Right hindlimb (tissue), 1 donor: ENCODE results near the gene C22orf15.
A peak's percentile ranks its signal among the peaks of the same experiment; 100 is the strongest.

ENCODE experiments used
- DNase-seq: peaks from one replicate; pipeline ENCODE4 v3.0.0-alpha.2; 2018

C22orf15 gene

DNA sequence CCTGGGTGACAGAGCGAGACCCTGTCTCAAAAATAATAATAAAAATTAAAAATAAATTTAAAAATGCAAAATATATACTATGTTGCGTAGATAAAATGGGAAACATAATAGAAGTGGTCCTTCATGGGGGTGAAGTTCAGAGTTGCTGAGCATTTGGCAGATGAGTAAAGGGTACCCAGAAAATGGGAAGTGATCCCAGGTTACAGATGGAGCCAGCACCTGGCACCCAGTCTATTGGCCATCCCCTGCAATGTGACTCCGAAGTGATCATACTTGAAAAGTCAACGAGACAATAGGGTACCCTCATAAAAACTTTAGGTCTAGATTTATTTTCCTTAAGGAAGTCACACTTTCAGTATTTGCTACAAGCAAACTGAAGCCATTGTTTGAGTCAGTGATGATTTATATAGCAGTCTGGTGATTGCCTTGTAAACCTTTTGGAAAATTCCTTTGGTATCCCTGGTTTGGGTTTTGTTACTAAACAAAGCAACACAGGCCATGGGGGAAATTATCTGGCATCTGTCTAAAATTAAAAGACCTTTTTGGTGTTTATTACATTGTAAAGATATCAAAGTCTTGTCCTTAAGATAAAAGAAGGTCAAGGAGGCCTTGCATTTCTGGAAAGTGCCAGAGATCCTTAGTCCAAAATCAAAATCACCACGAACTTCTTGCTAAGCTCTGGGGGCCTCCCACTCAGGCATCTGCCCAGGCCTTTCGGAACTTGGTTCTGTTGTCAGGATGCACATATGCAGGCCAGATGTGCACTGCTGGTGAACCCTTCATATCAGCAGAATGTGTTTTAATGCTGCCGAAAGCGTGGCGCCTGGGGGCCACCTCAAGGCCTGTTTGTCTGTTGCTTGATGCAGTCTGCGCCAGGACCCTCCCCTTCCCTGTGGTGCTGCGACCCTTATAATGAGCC, 28.3 kb downstream of the C22orf15 start:
- DNase-seq, result peak; percentile 70

DNA sequence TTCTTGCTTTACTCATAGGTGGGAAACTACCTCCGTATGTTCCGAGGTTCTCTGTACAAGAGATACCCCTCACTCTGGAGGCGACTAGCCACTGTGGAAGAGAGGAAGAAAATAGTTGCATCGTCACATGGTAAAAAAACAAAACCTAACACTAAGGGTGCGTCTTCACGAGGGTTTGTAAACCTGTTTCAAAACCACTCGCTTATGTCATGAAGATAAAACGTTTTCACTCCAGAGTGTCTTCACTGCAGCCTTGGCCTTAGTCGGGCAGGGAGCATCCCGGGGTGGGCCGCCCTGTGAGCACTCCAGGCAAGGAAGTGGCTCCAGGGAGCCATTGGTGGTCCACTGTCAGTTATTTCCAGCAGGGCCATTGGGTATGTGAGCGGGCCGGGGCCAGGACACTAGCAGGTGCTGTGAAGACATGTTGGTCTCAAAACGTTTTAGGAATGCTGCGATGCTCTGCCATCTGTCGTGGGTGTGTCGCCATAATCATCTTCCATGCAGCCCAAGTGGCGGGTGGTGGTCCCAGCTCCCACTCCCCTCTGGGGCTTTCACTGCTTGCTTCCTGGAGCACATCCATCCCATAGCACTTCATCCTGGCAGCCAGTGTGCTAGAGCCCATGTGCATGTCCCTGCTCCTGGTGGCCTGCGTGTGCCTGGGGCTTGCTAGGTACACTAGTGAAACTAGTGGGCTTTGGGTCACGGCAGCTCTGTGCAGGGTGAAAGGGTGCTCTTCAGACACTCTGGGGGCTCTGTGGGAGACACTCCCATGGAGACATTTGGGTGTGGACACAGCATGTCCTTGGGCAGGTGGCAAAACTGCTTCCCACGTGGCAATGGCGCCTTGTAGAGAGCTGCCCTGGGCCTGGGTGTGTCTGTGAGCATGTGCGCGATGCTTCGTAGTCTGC, 29.2 kb downstream of the C22orf15 start:
- DNase-seq, result no peak

DNA sequence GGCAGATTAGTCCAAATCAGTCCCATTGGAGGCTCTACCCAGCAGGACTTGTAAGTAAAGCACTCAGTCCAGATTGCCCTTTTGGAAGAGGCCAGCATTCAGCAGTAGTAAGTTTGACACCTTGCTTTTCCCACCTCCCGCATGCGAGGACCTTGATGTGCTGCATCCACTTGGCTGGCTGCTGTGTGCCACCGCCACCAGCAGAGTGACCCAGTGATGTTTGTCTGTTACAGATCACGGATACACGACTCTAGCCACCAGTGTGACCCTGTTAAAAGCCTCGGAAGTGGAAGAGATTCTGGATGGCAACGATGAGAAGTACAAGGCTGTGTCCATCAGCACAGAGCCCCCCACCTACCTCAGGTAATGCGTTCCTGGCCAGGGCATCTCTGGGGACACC, 30.5 kb downstream of the C22orf15 start:
- no peak for DNase-seq

DNA sequence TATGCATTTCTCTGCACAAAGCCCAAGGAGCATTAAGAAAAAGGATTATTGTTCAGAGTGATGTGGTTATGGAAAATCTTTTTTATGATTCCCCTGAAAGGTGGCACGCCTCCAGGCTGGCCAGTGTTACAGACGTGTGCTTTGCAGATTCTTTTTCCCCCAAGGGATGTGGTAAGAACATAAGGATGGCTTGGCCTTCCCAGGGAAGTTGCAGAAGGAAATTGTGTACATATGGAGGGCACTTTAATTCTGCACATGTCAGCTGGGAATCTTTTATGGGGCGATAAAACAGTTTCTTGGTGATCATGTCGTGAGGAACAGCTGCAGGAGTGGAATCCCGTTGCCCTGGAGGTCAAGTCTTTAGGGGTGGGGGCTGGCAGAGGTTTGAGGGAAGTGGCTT, 33.7 kb downstream of the C22orf15 start:
- peak; percentile 64 for DNase-seq

DNA sequence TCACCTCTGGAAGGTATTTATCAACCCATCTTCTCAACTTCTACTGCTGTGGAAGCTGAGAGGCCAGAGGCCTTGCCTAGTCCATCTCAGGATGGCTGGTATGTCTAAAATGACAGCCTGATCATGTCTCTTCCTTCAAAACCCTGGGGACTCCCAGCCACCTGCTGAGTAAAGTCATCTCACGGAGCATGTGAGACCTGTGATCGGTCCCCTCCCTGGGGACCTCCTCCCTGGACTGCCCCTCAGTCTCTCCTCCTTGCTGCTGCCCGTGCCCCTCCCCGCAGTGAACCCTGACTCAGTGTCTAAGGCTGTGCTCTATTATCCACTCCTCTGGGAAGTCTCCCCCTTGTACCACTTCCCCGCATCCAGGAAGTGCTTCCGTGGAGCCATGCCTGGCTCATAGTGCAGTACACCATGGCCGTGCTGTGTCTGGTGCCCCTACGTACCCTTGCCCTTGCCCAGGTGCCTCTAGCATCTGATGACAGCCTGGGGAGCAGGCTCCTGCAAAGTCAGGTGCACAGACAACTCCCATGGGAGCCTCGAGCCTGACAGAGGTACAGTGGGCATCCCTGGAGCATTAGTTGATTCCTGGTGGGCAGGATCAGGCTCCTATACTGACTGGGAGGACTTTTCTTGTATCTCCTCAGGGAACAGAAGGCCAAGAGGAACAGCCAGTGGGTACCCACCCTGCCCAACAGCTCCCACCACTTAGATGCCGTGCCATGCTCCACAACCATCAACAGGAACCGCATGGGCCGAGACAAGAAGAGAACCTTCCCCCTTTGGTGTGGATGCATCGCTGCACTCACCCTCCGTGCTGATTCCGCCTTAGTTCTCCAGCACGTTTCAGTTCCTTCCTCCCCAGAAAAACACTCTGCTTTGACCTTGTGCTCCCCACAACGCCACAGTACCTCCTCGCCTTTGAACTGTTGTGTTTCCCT, 37.8 kb downstream of the C22orf15 start:
- DNase-seq, result no peak

DNA sequence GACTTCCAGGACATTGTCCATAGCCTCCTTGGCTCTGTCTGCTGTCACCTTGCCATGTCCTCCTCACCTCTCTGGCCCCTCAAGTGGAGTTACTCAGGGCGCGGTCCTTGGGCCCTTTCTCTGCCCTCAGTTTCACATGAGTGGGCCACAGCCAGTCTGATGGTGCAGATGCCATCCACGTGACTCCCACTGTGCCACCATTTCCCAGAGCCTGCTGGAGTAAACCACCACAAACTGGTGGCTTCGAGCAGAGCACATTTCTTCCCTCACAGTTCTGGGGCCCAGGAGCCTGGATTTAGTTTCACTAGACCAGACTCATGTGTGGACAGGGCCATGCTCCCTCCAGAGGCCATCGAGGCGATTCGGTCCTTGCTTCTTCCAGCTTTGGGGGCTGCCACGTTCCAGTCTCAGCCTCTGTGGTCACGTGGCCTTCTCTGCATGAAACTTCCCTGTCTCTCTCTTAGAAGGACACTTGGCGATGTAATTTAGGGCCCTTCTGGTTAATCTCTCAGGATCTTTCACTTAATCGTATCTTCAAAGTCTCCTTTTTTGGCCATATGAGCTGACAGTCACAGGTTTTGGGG, 38.5 kb downstream of the C22orf15 start:
- no peak for DNase-seq

DNA sequence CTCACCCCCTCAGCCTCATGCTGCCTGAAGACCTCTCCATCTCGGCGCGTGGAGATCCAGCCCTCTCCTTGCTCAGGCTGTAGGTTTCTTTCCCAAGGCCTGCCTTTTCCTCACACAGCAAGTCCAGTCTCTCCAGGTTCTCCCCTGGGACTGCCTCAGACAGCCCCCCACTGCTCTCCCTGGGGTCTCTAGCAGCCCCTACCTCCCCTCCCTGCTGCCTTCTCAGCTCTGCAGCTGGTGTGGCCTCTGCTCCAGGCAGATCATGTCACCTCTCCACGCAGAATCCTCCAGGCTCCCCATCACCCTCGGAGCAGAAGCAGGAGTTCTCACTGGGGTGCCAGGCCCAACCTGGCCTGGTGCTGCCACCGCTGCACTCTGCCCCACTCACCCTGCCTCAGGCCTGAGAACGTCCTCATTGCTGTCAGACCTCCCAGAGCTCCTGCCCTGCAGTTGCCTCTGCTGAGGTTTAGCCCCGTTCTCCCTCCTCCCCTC, 39.1 kb downstream of the C22orf15 start:
- DNase-seq, result no peak

DNA sequence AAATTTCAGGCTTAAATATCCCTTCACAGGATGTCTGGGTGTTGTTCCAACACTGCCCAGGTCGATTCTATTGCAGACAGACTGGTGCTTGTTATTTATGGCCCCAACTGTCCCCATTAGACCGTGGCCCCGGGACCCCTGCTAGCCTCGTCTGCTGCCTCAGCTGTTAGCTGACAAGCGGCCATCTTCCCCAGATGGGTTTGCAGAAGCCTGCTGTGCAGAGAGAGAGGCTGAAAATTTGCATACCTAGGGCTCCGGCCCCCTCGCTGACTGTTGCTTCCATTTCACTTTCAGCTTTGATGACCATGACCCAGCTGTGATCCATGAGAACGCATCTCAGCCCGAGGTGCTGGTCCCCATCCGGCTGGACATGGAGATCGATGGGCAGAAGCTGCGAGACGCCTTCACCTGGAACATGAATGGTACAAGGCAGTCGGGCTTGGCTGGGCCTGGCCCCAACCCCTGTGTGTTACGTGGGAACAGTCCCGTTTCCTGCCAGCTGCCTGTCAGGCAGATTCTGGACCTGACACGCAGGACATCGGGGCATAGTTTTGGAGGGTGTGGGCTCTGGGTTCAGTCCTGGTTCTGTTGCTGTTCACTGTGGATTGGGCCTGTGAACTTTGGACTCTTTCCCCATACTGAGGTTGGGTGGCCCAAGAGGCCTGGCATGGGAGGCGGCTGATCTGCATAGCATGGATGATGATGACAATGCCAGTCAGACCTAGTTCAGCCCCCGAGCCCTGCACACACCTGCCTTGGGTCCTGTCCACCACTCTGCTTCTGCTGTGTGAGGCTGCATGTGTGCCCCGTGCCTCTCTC, 40.4 kb downstream of the C22orf15 start:
- DNase-seq, result no peak

DNA sequence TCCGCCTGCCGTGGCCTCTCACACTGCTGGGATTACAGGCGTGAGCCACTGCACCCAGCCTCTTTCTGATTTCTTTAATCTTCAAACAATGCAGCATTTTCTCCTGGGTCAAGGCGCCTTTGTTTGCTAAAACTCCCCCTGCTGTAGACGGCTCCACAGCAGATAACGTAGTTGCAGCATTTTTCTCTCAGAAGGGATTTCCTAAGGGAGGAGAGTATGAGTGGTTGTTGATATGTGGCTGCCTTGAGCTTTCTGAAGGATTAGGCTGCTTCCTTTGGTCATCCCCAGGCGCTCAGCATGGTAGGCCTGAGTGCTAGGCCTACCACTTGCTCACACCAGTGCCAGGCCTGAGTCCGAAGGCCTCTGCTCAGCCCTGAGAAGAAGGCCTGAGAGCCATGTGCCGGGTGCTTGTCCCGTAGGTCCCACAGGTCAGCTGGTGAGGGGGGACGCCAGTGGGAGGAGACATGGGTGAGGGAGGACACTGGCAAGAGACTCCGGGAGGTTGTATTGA, 42.0 kb downstream of the C22orf15 start:
- no peak for DNase-seq

DNA sequence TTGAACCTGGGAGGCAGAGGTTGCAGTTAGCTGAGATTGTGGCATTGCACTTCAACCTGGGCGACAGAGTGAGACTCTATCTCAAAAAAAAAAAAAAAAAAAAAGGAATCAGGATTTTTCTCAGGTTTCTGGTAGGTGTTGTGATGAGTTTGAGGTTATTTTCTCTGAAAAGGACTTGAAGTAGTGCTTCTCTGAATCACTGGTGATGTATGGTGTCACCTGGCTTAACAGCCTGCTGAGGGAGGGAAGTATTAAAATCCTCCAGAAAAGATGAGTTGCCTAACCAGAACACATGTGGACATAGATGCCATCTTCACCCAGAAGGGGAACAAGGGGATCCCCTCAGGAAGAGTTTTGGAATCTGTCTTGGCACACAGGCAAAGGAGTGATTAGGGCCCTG, 44.0 kb downstream of the C22orf15 start:
- DNase-seq, result peak; percentile 1

DNA sequence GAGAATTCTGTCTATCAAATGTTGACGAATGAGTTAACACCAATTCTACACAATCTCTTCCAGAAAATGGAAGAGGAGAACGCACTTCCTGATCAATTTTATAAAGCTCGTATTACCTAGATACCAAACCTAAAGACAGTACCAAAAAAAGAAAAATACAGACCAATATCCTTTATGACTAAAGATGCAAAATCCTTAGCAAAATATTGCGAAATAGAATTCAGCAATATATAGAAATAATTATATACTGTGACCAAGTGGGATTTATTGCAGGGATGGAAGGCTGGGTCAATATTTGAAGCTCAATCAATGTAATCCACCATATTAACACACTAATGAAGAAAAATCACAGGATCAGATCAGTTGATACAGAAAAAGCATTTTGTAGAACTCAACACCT, 49.6 kb downstream of the C22orf15 start:
- no peak for DNase-seq
